ENCODE data around the gene MINDY4.

- no peak for TF ChIP-seq CTCF (IDR thresholded peaks at IDR 0.05; ENCODE audit: insufficient read depth, low read depth, low read length)
- TF ChIP-seq EZH2 (IDR thresholded peaks at IDR 0.05; ENCODE audit: insufficient read depth, low read length), result no peak
Measured at GRCh38 chr7:30934732-30935568, 163.7 kb downstream of the MINDY4 start.
